PC-3 (cell line): ENCODE data around the gene HSD17B12. TPM values are rescaled to one million over a fixed set of nuclear protein-coding genes. Genes with fewer than 3 reads are reported as not detected.

Source experiments
- ATAC-seq: fragments of 200-7000 bp; cut with Tn5 transposase; 2 replicates; pipeline ENCODE4 v1.9.1; 2020; ENCODE audit warnings: mild to moderate bottlenecking, moderate library complexity
- BruUV-seq: library from RNA; stranded (reverse); fragments of 400-500 nt; replicated peaks from 2 replicates; lab custom pipeline; 2021; lab: Mats Ljungman, UMichigan
- CTCF ChIA-PET: fragments of 300-600 bp; sonication (Branson Sonifier 250); formaldehyde crosslinking; loops from one replicate; lab custom pipeline; 2022; ENCODE audit warnings: antibody characterized with exemption; lab: Charles Lee
- POLR2A ChIA-PET: fragments of 300-600 bp; sonication (Branson Sonifier 250); formaldehyde crosslinking; loops from one replicate; lab custom pipeline; 2022; ENCODE audit warnings: antibody characterized with exemption; ENCODE audit not compliant: unreplicated experiment; lab: Charles Lee
- DNase-seq: peaks from one replicate; pipeline ENCODE4 v3.0.0-alpha.2; 2015
- H2AFZ ChIP-seq: fragments of 300-600 bp; sonication (generic); 2 replicates; pipeline ENCODE4 v1.6.0; 2016; ENCODE audit warnings: antibody characterized with exemption, low read length
- H3F3A ChIP-seq: fragments of 300-600 bp; sonication (generic); one replicate; pipeline ENCODE4 v1.6.0; 2017; ENCODE audit warnings: antibody characterized with exemption, low read length, control low read depth, mild to moderate bottlenecking; ENCODE audit not compliant: unreplicated experiment
- H3K27ac ChIP-seq: fragments of 300-600 bp; sonication (generic); 2 replicates; pipeline ENCODE4 v1.5.1; 2016; ENCODE audit warnings: mild to moderate bottlenecking, low read length
- H3K27me3 ChIP-seq: fragments of 300-600 bp; sonication (generic); 2 replicates; pipeline ENCODE4 v1.6.1; 2016; ENCODE audit warnings: low read length, mixed read lengths
- H3K36me3 ChIP-seq: fragments of 300-600 bp; sonication (generic); 2 replicates; pipeline ENCODE4 v1.6.1; 2016; ENCODE audit warnings: low read depth, mixed run types, low read length, mixed read lengths
- H3K4me1 ChIP-seq: fragments of 300-600 bp; sonication (generic); 2 replicates; pipeline ENCODE4 v1.5.1; 2016; ENCODE audit warnings: low read length; ENCODE audit not compliant: insufficient read depth
- H3K4me2 ChIP-seq: fragments of 300-600 bp; sonication (generic); 2 replicates; pipeline ENCODE4 v1.6.0; 2016; ENCODE audit warnings: low read length
- H3K4me3 ChIP-seq: fragments of 300-600 bp; sonication (generic); 2 replicates; pipeline ENCODE4 v1.5.1; 2016; ENCODE audit warnings: mild to moderate bottlenecking, low read length, mixed read lengths
- H3K79me2 ChIP-seq: fragments of 300-600 bp; sonication (generic); 2 replicates; pipeline ENCODE4 v1.6.1; 2017; ENCODE audit warnings: low read length, mixed read lengths
- H3K9ac ChIP-seq: fragments of 300-600 bp; sonication (generic); 2 replicates; pipeline ENCODE4 v1.6.0; 2016; ENCODE audit warnings: mild to moderate bottlenecking, low read length
- H3K9me2 ChIP-seq: fragments of 300-600 bp; sonication (generic); replicated peaks from 2 replicates; pipeline ENCODE4 v1.6.1; 2016; ENCODE audit warnings: mixed run types, low read length, mixed read lengths
- H3K9me3 ChIP-seq: fragments of 300-600 bp; sonication (generic); 2 replicates; pipeline ENCODE4 v1.6.1; 2016; ENCODE audit warnings: low read length, mixed read lengths
- H4K20me1 ChIP-seq: fragments of 300-600 bp; sonication (generic); 2 replicates; pipeline ENCODE4 v1.6.1; 2016; ENCODE audit warnings: low read length, mixed read lengths
- CTCF ChIP-seq: fragments of 300-600 bp; sonication (generic); conservative IDR thresholded peaks from 2 replicates; pipeline ENCODE4 v1.5.1; 2017; ENCODE audit warnings: antibody characterized with exemption, low read depth, mild to moderate bottlenecking, low read length
- EZH2 ChIP-seq: fragments of 300-600 bp; sonication (generic); IDR thresholded peaks from one replicate; pipeline ENCODE4 v1.6.1; 2017; ENCODE audit warnings: antibody characterized with exemption, mild to moderate bottlenecking, low read length; ENCODE audit not compliant: unreplicated experiment
- EZH2phosphoT487 ChIP-seq: fragments of 300-600 bp; sonication (generic); IDR thresholded peaks from 2 replicates; pipeline ENCODE4 v1.6.1; 2018; ENCODE audit warnings: mild to moderate bottlenecking, antibody characterized with exemption, low read length, borderline replicate concordance
- intact Hi-C: fragments of 100-400 bp; cut with micrococcal nuclease; formaldehyde crosslinking; loops from 2 replicates; pipeline ENCODE4 v1.9.0; 2023
- total RNA-seq: library from RNA; depleted of rRNA; stranded (reverse); fragments of >200 nt; gene quantifications from 2 replicates; pipeline ENCODE4 v1.2.3, GENCODE V29; 2014

Gene HSD17B12
- total RNA-seq, 1 experiment from 2014 or later: 77.6 TPM

- no peaks in the 10 kb centered on the region for H3K9me3 ChIP-seq
- H3F3A ChIP-seq: no peaks in the 10 kb centered on the region
- H3K27ac ChIP-seq: no peak overlapping the region
- peaks cover 10% of the 10 kb centered on the region; the same call in 1 of the 2 replicates for H3K36me3 ChIP-seq
- no peak overlapping the region for H2AFZ ChIP-seq
- no peaks in the 10 kb centered on the region for H3K27me3 ChIP-seq
- H3K4me2 ChIP-seq: no peak overlapping the region
- no peaks in the 10 kb centered on the region for H3K9me2 ChIP-seq
- H3K79me2 ChIP-seq: peaks cover 59% of the 10 kb centered on the region
- peaks cover 28% of the 10 kb centered on the region for H3K4me1 ChIP-seq
- intact Hi-C loops: no loop called here
- ChIA-PET CTCF (no interaction called here), POLR2A (no interaction called here)
- no peak overlapping the region for H3K4me3 ChIP-seq
- no peak overlapping the region for H3K9ac ChIP-seq
- DNase-seq (no peak), ATAC-seq (no peak)
- no peaks in the 10 kb centered on the region for H4K20me1 ChIP-seq
- no peak for TF ChIP-seq EZH2
- BruUV-seq: no TSS peak
Measured at GRCh38 chr11:43732225-43732624, 51.7 kb downstream of the HSD17B12 start.

GRCh38 chr11:43734256-43734655 is 53.7 kb downstream of the HSD17B12 start:
- DNase-seq (no peak), ATAC-seq (no peak)
- no peak for TF ChIP-seq EZH2phosphoT487
- no peak for TF ChIP-seq EZH2
- no peak for TF ChIP-seq CTCF
- intact Hi-C loops: no loop called here
- no peak overlapping the region for H3K4me3 ChIP-seq
- POLR2A ChIA-PET: no interaction called here
- no peaks in the 10 kb centered on the region for H3F3A ChIP-seq
- no TSS peak for BruUV-seq
- peaks cover 10% of the 10 kb centered on the region; the same call in 1 of the 2 replicates for H3K36me3 ChIP-seq
- H3K9me3 ChIP-seq: no peaks in the 10 kb centered on the region
- no peak overlapping the region for H3K27ac ChIP-seq
- CTCF ChIA-PET: no interaction called here
- no peak overlapping the region for H3K4me2 ChIP-seq
- H3K9ac ChIP-seq: no peak overlapping the region
- 0 out of 2 replicates have a peak, but pooled peaks cover 1% of the 10 kb centered on the region for H4K20me1 ChIP-seq
- no peaks in the 10 kb centered on the region for H3K27me3 ChIP-seq
- H3K4me1 ChIP-seq: peaks cover 48% of the 10 kb centered on the region
- H3K79me2 ChIP-seq: peaks cover 61% of the 10 kb centered on the region
- H2AFZ ChIP-seq: no peak overlapping the region
- H3K9me2 ChIP-seq: no peaks in the 10 kb centered on the region

- Histone ChIP-seq H3K9me3 (no peaks in the 10 kb centered on the region), H2AFZ (no peak overlapping the region), H3K4me2 (peak overlapping the region; percentile 75), H3K27me3 (no peaks in the 10 kb centered on the region), H3K4me3 (no peak overlapping the region), H3K79me2 (peaks cover 66% of the 10 kb centered on the region), H3K4me1 (peaks cover 53% of the 10 kb centered on the region), H3K36me3 (peaks cover 10% of the 10 kb centered on the region; the same call in 1 of the 2 replicates), H4K20me1 (0 out of 2 replicates have a peak, but pooled peaks cover 3% of the 10 kb centered on the region), H3F3A (no peaks in the 10 kb centered on the region), H3K9ac (peak overlapping the region; percentile 61), H3K27ac (peak overlapping the region; percentile 93), H3K9me2 (no peaks in the 10 kb centered on the region)
- intact Hi-C loops: loop anchor here (5.0 kb wide), 1 partner anchor 158 kb away; no protein-coding TSS in a partner anchor
- ATAC-seq: no peak
- DNase-seq: no peak
- ChIA-PET POLR2A (no interaction called here), CTCF (no interaction called here)
- BruUV-seq: TSS peak; percentile 51
- TF ChIP-seq EZH2phosphoT487 (no peak), CTCF (no peak), EZH2 (no peak)
Measured at GRCh38 chr11:43735115-43735514, 54.6 kb downstream of the HSD17B12 start.
